Measurements from ENCODE around the gene KCNQ4. TPM values are rescaled to one million over a fixed set of nuclear protein-coding genes. Genes with fewer than 3 reads are reported as not detected.
A peak's percentile ranks its signal among the peaks of the same experiment; 100 is the strongest.

Gene KCNQ4
- total RNA-seq, 1 donor from 2014 or later: 0.27 TPM

- H3K4me1 Mint-ChIP-seq: peaks cover 13% of the 10 kb centered on the region
- peaks cover 20% of the 10 kb centered on the region for H3K27me3 Mint-ChIP-seq
- CTCF ChIA-PET: no interaction called here
- no peak overlapping the region for H3K27ac Mint-ChIP-seq
- ATAC-seq (ENCODE audit: low read depth): no peak
- peaks cover 2% of the 10 kb centered on the region for H3K9me3 Mint-ChIP-seq
- DNase-seq: no peak
- intact Hi-C loops (cut with micrococcal nuclease): no loop called here
- H3K36me3 Mint-ChIP-seq (ENCODE audit: low read depth): peaks cover 24% of the 10 kb centered on the region
- POLR2A ChIA-PET: no interaction called here
- H3K4me3 Mint-ChIP-seq: no peak overlapping the region
- TF ChIP-seq, protein P1, sequence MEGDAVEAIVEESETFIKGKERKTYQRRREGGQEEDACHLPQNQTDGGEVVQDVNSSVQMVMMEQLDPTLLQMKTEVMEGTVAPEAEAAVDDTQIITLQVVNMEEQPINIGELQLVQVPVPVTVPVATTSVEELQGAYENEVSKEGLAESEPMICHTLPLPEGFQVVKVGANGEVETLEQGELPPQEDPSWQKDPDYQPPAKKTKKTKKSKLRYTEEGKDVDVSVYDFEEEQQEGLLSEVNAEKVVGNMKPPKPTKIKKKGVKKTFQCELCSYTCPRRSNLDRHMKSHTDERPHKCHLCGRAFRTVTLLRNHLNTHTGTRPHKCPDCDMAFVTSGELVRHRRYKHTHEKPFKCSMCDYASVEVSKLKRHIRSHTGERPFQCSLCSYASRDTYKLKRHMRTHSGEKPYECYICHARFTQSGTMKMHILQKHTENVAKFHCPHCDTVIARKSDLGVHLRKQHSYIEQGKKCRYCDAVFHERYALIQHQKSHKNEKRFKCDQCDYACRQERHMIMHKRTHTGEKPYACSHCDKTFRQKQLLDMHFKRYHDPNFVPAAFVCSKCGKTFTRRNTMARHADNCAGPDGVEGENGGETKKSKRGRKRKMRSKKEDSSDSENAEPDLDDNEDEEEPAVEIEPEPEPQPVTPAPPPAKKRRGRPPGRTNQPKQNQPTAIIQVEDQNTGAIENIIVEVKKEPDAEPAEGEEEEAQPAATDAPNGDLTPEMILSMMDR (IDR thresholded peaks at IDR 0.05): no peak
These were observed 2.6 kb upstream of the KCNQ4 start for GRCh38 chr1:40780678-40781607.

- Mint-ChIP-seq H3K27ac (no peak overlapping the region), H3K27me3 (peaks cover 23% of the 10 kb centered on the region), H3K4me1 (peaks cover 13% of the 10 kb centered on the region), H3K36me3 (ENCODE audit: low read depth) (peaks cover 18% of the 10 kb centered on the region), H3K4me3 (no peak overlapping the region), H3K9me3 (peaks cover under 1% of the 10 kb centered on the region)
- no peak for DNase-seq
- ChIA-PET CTCF (no interaction called here), POLR2A (no interaction called here)
- intact Hi-C loops (cut with micrococcal nuclease): no loop called here
- ATAC-seq (ENCODE audit: low read depth): no peak
- TF ChIP-seq, protein P1 (IDR thresholded peaks at IDR 0.05): no peak
These were observed 2.0 kb upstream of the KCNQ4 start for GRCh38 chr1:40781608-40781971.

DNA sequence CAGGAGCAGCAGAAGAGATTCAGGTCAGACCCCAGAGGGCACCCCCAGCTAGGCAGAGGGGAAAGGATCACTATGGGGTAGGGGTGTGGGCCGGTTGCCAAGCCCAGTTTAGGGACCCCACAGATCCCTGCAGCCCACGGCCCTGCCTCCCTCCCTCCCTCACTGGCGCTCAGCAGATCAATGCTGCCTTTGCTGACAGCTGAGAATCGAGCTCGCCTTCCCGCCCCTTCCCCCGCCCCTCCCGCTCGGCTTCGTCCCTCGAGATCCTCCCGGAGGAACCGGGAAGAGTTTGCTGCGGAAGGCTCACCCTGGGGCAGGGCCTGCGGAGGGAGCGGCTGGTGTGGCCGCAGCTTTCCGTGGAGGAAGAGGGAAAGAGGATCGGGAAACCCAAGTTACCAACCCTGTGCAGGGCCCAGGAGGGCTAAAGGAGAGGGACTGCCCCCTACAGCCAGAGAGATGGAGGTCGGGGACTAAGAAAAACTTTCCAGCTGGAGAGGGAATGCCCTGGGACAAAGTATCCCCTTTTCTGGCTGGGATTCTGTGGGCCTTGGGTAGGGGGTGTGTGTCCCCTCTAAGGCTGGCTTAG lies 1.1 kb upstream of the KCNQ4 start:
- CTCF ChIA-PET: no interaction called here
- POLR2A ChIA-PET: no interaction called here
- Mint-ChIP-seq H3K4me1 (peaks cover 13% of the 10 kb centered on the region), H3K27me3 (peaks cover 28% of the 10 kb centered on the region), H3K27ac (no peak overlapping the region), H3K4me3 (peak overlapping the region; percentile 69), H3K9me3 (no peaks in the 10 kb centered on the region), H3K36me3 (ENCODE audit: low read depth) (peaks cover 10% of the 10 kb centered on the region)
- DNase-seq: no peak
- TF ChIP-seq, protein P1 (IDR thresholded peaks at IDR 0.05): no peak
- ATAC-seq (ENCODE audit: low read depth): no peak
- intact Hi-C loops (cut with micrococcal nuclease): no loop called here

GRCh38 chr1:40784141-40784770 lies 669 bp downstream of the KCNQ4 start:
- no peak overlapping the region for H3K27ac Mint-ChIP-seq
- intact Hi-C loops (cut with micrococcal nuclease): no loop called here
- DNase-seq: no peak
- ATAC-seq (ENCODE audit: low read depth): no peak
- H3K27me3 Mint-ChIP-seq: peaks cover 36% of the 10 kb centered on the region
- H3K4me1 Mint-ChIP-seq: peaks cover 13% of the 10 kb centered on the region
- H3K4me3 Mint-ChIP-seq: peak overlapping the region; percentile 75
- H3K36me3 Mint-ChIP-seq (ENCODE audit: low read depth): no peaks in the 10 kb centered on the region
- no peaks in the 10 kb centered on the region for H3K9me3 Mint-ChIP-seq
- ChIA-PET CTCF (no interaction called here), POLR2A (no interaction called here)
- TF ChIP-seq, protein P1 (IDR thresholded peaks at IDR 0.05): no peak

DNA sequence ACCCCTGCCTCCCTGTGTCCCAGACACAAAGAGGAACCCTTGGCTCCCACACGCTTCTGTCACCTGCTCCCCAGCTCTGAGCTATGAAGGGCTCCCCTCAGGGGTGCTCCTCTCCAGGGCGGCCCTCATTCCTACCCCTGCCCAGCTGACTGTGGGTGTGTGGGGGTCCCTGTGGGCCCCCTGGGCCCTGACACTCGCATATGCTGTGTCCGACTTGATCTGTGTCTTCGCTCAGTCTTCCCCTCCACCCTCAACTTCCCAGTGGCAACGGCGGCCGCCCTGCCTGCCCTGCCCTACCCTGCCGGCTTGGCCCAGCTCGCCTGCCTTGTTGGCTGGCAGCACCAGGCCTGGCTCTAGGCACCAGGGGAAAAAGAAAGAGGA lies 1.2 kb downstream of the KCNQ4 start:
- Mint-ChIP-seq H3K36me3 (ENCODE audit: low read depth) (no peaks in the 10 kb centered on the region), H3K27me3 (peaks cover 40% of the 10 kb centered on the region), H3K9me3 (no peaks in the 10 kb centered on the region), H3K4me3 (peak overlapping the region; percentile 75), H3K4me1 (peaks cover 13% of the 10 kb centered on the region), H3K27ac (no peak overlapping the region)
- ATAC-seq (ENCODE audit: low read depth) (no peak), DNase-seq (no peak)
- ChIA-PET CTCF (no interaction called here), POLR2A (no interaction called here)
- intact Hi-C loops (cut with micrococcal nuclease): no loop called here
- TF ChIP-seq, protein P1 (IDR thresholded peaks at IDR 0.05): no peak
